HepG2 (cell line): ENCODE results near the gene PSME3IP1. TPM values are rescaled to one million over a fixed set of nuclear protein-coding genes. Genes with fewer than 3 reads are reported as not detected.

Source experiments
- ATM ChIP-seq: fragments of 450-650 bp; IDR thresholded peaks from 2 replicates; pipeline ENCODE4 v1.7.1; 2017; ENCODE audit warnings: mild to moderate bottlenecking, borderline replicate concordance
- BHLHE40 ChIP-seq: IDR thresholded peaks from 2 replicates; pipeline ENCODE4 v1.6.1; 2011; ENCODE audit warnings: low read length, improper control_type of control experiment
- FOSL1 ChIP-seq: sonication (generic); formaldehyde crosslinking; IDR thresholded peaks from 2 replicates; pipeline ENCODE4 v1.9.0; 2021; ENCODE audit warnings: missing genetic modification reagents, borderline replicate concordance
- MAFG ChIP-seq: sonication (generic); formaldehyde crosslinking; IDR thresholded peaks from 2 replicates; pipeline ENCODE4 v1.5.1; 2020; ENCODE audit warnings: mild to moderate bottlenecking, missing genetic modification reagents
- MATR3 ChIP-seq: sonication (generic); formaldehyde crosslinking; IDR thresholded peaks from 2 replicates; pipeline ENCODE4 v1.4.0; 2020; ENCODE audit warnings: missing genetic modification reagents
- MYNN ChIP-seq: sonication (generic); formaldehyde crosslinking; IDR thresholded peaks from 2 replicates; pipeline ENCODE4 v1.4.0; 2020; ENCODE audit warnings: mild to moderate bottlenecking, low read depth, missing genetic modification reagents
- TMF1 ChIP-seq: sonication (generic); formaldehyde crosslinking; IDR thresholded peaks from 2 replicates; pipeline ENCODE4 v1.8.1; 2022; ENCODE audit warnings: low read depth, missing genetic modification reagents
- ZNF124 ChIP-seq: sonication (generic); formaldehyde crosslinking; IDR thresholded peaks from 2 replicates; pipeline ENCODE4 v1.4.0; 2020; ENCODE audit warnings: missing genetic modification reagents
- ZNF207 ChIP-seq: fragments of 450-650 bp; IDR thresholded peaks from 2 replicates; pipeline ENCODE4 v1.6.1; 2016; ENCODE audit warnings: antibody characterized with exemption, borderline replicate concordance
- ZNF367 ChIP-seq: sonication (generic); formaldehyde crosslinking; IDR thresholded peaks from 2 replicates; pipeline ENCODE4 v1.4.0; 2020; ENCODE audit warnings: missing genetic modification reagents, borderline replicate concordance
- ZNF382 ChIP-seq: sonication (generic); formaldehyde crosslinking; IDR thresholded peaks from 2 replicates; pipeline ENCODE4 v1.5.0; 2020; ENCODE audit warnings: missing genetic modification reagents, mild to moderate bottlenecking, borderline replicate concordance
- ZNF713 ChIP-seq: sonication (generic); formaldehyde crosslinking; IDR thresholded peaks from 2 replicates; pipeline ENCODE4 v1.4.0; 2020; ENCODE audit warnings: mild to moderate bottlenecking, missing genetic modification reagents
- ZNF766 ChIP-seq: sonication (generic); formaldehyde crosslinking; IDR thresholded peaks from 2 replicates; pipeline ENCODE4 v1.5.0; 2020; ENCODE audit warnings: missing genetic modification reagents, borderline replicate concordance
- ZSCAN22 ChIP-seq: sonication (generic); formaldehyde crosslinking; IDR thresholded peaks from 2 replicates; pipeline ENCODE4 v1.4.0; 2020; ENCODE audit warnings: mild to moderate bottlenecking, missing genetic modification reagents
- polyA plus RNA-seq, 8 experiments: library from polyadenylated mRNA; depleted of rRNA in 3 of 8; stranded (reverse) in 7 of 8; unstranded in 1 of 8; fragments of >200 nt; fragmentation: Illumina TruSeq in 4 of 8; extraction: Trizol in 4 of 8; gene quantifications; 2 replicates each; pipeline versions ENCODE4 v1.2.1 to v1.2.3, GENCODE V29; 2011 to 2016; ENCODE audit warnings: low read depth in 4 of 8, missing spikeins in 1 of 8, mixed read lengths in 1 of 8; ENCODE audit not compliant: insufficient read depth in 1 of 8
- total RNA-seq, 5 experiments: library from RNA; depleted of rRNA; stranded (reverse); fragments of >200 nt; fragmentation: Illumina TruSeq; extraction: Trizol; gene quantifications; 2 replicates each; pipeline ENCODE4 v1.2.3, GENCODE V29; 2016; ENCODE audit warnings: low read depth in 1 of 5
- TF ChIP-seq, protein P1 (sequence below): sonication (generic); formaldehyde crosslinking; IDR thresholded peaks from 2 replicates; pipeline ENCODE4 v1.8.1; 2023; ENCODE audit warnings: mild to moderate bottlenecking, missing genetic modification reagents
- TF ChIP-seq, protein P2 (sequence below): sonication (generic); formaldehyde crosslinking; IDR thresholded peaks from 2 replicates; pipeline ENCODE4 v1.5.1; 2020; ENCODE audit warnings: mild to moderate bottlenecking, missing genetic modification reagents, borderline replicate concordance
- TF ChIP-seq, protein P3 (sequence below): sonication (generic); formaldehyde crosslinking; IDR thresholded peaks from 2 replicates; pipeline ENCODE4 v1.5.1; 2020; ENCODE audit warnings: missing genetic modification reagents, mild to moderate bottlenecking, borderline replicate concordance
- TF ChIP-seq, protein P4 (sequence below): sonication (generic); formaldehyde crosslinking; IDR thresholded peaks from 2 replicates; pipeline ENCODE4 v1.8.0; 2022; ENCODE audit warnings: mild to moderate bottlenecking, missing genetic modification reagents, moderate library complexity
- TF ChIP-seq, protein P5 (sequence below): sonication (generic); formaldehyde crosslinking; IDR thresholded peaks from 2 replicates; pipeline ENCODE4 v1.4.0; 2020; ENCODE audit warnings: missing genetic modification reagents
- TF ChIP-seq, protein P6 (sequence below): sonication (generic); formaldehyde crosslinking; IDR thresholded peaks from 2 replicates; pipeline ENCODE4 v1.4.0; 2020; ENCODE audit warnings: missing genetic modification reagents, borderline replicate concordance

Gene PSME3IP1
- total and polyA plus RNA-seq, 2 of the 13 experiments (the other 11 are each of a cell fraction or from before 2014, with no cell fraction given): 90.8 to 99.8 TPM

DNA sequence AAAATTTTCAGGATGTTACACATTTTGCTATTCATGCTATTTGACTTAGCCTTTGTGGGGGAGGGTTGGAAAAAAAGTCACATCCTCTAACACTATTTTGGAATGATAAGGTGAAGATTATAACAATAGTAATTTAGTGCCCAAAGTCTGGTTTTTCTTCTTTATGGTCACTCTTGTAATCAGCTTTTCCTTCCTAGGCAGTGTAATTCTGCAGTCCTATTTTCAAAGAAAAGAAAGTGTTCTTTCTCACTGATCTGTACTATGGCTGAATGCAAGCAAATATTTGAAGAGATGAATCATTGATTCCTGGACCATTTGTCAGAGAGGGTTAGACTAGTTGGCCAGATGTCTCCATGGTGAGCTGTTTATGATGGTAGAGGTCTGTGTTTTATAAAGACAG lies 8.7 kb upstream of the PSME3IP1 start (continued):
- TF ChIP-seq ZNF382 (CRISPR knock-in tag): no peak
- TF ChIP-seq FOSL1: peak; percentile 94
- TF ChIP-seq MAFG (CRISPR knock-in tag): no peak
- no peak for TF ChIP-seq ZNF124
- TF ChIP-seq, protein P1, sequence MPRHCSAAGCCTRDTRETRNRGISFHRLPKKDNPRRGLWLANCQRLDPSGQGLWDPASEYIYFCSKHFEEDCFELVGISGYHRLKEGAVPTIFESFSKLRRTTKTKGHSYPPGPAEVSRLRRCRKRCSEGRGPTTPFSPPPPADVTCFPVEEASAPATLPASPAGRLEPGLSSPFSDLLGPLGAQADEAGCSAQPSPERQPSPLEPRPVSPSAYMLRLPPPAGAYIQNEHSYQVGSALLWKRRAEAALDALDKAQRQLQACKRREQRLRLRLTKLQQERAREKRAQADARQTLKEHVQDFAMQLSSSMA (CRISPR knock-in tag): no peak
- no peak for TF ChIP-seq ZNF207
- TF ChIP-seq, protein P2, sequence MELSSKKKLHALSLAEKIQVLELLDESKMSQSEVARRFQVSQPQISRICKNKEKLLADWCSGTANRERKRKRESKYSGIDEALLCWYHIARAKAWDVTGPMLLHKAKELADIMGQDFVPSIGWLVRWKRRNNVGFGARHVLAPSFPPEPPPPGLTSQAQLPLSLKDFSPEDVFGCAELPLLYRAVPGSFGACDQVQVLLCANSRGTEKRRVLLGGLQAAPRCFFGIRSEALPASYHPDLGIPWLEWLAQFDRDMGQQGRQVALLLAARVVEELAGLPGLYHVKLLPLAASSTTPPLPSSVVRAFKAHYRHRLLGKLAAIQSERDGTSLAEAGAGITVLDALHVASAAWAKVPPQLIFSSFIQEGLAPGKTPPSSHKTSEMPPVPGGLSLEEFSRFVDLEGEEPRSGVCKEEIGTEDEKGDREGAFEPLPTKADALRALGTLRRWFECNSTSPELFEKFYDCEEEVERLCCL (CRISPR knock-in tag): no peak
- TF ChIP-seq ZSCAN22 (CRISPR knock-in tag): no peak
- TF ChIP-seq, protein P3, sequence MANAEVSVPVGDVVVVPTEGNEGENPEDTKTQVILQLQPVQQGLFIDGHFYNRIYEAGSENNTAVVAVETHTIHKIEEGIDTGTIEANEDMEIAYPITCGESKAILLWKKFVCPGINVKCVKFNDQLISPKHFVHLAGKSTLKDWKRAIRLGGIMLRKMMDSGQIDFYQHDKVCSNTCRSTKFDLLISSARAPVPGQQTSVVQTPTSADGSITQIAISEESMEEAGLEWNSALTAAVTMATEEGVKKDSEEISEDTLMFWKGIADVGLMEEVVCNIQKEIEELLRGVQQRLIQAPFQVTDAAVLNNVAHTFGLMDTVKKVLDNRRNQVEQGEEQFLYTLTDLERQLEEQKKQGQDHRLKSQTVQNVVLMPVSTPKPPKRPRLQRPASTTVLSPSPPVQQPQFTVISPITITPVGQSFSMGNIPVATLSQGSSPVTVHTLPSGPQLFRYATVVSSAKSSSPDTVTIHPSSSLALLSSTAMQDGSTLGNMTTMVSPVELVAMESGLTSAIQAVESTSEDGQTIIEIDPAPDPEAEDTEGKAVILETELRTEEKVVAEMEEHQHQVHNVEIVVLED: no peak
- TF ChIP-seq ATM: no peak
- TF ChIP-seq ZNF766 (CRISPR knock-in tag): no peak
- TF ChIP-seq TMF1 (CRISPR knock-in tag): no peak
- TF ChIP-seq, protein P4, sequence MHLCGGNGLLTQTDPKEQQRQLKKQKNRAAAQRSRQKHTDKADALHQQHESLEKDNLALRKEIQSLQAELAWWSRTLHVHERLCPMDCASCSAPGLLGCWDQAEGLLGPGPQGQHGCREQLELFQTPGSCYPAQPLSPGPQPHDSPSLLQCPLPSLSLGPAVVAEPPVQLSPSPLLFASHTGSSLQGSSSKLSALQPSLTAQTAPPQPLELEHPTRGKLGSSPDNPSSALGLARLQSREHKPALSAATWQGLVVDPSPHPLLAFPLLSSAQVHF (CRISPR knock-in tag): no peak
- TF ChIP-seq ZNF367 (CRISPR knock-in tag): no peak
- TF ChIP-seq, protein P5, sequence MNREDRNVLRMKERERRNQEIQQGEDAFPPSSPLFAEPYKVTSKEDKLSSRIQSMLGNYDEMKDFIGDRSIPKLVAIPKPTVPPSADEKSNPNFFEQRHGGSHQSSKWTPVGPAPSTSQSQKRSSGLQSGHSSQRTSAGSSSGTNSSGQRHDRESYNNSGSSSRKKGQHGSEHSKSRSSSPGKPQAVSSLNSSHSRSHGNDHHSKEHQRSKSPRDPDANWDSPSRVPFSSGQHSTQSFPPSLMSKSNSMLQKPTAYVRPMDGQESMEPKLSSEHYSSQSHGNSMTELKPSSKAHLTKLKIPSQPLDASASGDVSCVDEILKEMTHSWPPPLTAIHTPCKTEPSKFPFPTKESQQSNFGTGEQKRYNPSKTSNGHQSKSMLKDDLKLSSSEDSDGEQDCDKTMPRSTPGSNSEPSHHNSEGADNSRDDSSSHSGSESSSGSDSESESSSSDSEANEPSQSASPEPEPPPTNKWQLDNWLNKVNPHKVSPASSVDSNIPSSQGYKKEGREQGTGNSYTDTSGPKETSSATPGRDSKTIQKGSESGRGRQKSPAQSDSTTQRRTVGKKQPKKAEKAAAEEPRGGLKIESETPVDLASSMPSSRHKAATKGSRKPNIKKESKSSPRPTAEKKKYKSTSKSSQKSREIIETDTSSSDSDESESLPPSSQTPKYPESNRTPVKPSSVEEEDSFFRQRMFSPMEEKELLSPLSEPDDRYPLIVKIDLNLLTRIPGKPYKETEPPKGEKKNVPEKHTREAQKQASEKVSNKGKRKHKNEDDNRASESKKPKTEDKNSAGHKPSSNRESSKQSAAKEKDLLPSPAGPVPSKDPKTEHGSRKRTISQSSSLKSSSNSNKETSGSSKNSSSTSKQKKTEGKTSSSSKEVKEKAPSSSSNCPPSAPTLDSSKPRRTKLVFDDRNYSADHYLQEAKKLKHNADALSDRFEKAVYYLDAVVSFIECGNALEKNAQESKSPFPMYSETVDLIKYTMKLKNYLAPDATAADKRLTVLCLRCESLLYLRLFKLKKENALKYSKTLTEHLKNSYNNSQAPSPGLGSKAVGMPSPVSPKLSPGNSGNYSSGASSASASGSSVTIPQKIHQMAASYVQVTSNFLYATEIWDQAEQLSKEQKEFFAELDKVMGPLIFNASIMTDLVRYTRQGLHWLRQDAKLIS (CRISPR knock-in tag): no peak
- no peak for TF ChIP-seq MATR3
- TF ChIP-seq, protein P6, sequence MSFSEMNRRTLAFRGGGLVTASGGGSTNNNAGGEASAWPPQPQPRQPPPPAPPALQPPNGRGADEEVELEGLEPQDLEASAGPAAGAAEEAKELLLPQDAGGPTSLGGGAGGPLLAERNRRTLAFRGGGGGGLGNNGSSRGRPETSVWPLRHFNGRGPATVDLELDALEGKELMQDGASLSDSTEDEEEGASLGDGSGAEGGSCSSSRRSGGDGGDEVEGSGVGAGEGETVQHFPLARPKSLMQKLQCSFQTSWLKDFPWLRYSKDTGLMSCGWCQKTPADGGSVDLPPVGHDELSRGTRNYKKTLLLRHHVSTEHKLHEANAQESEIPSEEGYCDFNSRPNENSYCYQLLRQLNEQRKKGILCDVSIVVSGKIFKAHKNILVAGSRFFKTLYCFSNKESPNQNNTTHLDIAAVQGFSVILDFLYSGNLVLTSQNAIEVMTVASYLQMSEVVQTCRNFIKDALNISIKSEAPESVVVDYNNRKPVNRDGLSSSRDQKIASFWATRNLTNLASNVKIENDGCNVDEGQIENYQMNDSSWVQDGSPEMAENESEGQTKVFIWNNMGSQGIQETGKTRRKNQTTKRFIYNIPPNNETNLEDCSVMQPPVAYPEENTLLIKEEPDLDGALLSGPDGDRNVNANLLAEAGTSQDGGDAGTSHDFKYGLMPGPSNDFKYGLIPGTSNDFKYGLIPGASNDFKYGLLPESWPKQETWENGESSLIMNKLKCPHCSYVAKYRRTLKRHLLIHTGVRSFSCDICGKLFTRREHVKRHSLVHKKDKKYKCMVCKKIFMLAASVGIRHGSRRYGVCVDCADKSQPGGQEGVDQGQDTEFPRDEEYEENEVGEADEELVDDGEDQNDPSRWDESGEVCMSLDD (CRISPR knock-in tag): no peak
- TF ChIP-seq ZNF713 (CRISPR knock-in tag): no peak
- no peak for TF ChIP-seq MYNN (CRISPR knock-in tag)
- TF ChIP-seq BHLHE40: no peak
